T-cell (primary cell): ENCODE measurements around the gene RHOT2. TPM values are rescaled to one million over a fixed set of nuclear protein-coding genes. Genes with fewer than 3 reads are reported as not detected.
"Not testable (repeated sequence)": the region's sequence is repeated elsewhere in the genome, so short reads cannot be mapped to it uniquely, and the experiment has no call there.

ENCODE experiments used
- ATAC-seq, 4 experiments: fragments of 200-7000 bp in 3 of 4; fragments of 150-1000 bp in 1 of 4; cut with Tn5 transposase; replicated peaks in 1 of 4; 1 replicate in 3 of 4; 2 replicates in 1 of 4; pipeline ENCODE4 v1.10.0; 2021; ENCODE audit warnings: moderate library complexity in 3 of 4, mild to moderate bottlenecking in 2 of 4, moderate number of reproducible peaks in 1 of 4
- CTCF ChIA-PET, 2 donors: fragments of 300-600 bp; sonication (Branson Sonifier 250); formaldehyde crosslinking; loops; one replicate each; lab custom pipeline; 2022; ENCODE audit warnings: antibody characterized with exemption in 2 of 2; lab: Charles Lee
- POLR2A ChIA-PET, 2 donors: fragments of 300-600 bp; sonication (Branson Sonifier 250); formaldehyde crosslinking; loops; one replicate each; lab custom pipeline; 2022; ENCODE audit warnings: antibody characterized with exemption in 2 of 2; lab: Charles Lee
- DNase-seq, 35 experiments: peaks; one replicate each; pipeline versions ENCODE4 v3.0.0 to v3.0.0-alpha.2; 2013 to 2023
- H3K27ac ChIP-seq: one replicate; pipeline ENCODE4 v1.5.1; 2013; ENCODE audit warnings: low read length
- H3K27me3 ChIP-seq, 2 experiments: replicated peaks in 1 of 2; 1 replicate in 1 of 2; 2 replicates in 1 of 2; pipeline versions ENCODE4 v1.6.1 to v1.7.0; 2013; ENCODE audit warnings: low read length in 1 of 2, mixed read lengths in 1 of 2; ENCODE audit not compliant: control insufficient read depth in 2 of 2, insufficient read depth in 2 of 2; ENCODE audit errors: extremely low read depth in 1 of 2
- H3K36me3 ChIP-seq, 2 donors: 1 replicate in 1 of 2; 2 replicates in 1 of 2; pipeline versions ENCODE4 v1.6.1 to v1.7.0; 2013; ENCODE audit warnings: low read length in 1 of 2; ENCODE audit not compliant: control insufficient read depth in 2 of 2, insufficient read depth in 1 of 2; ENCODE audit errors: extremely low read depth in 1 of 2
- H3K4me1 ChIP-seq, 2 experiments: 1 replicate in 1 of 2; 2 replicates in 1 of 2; pipeline versions ENCODE4 v1.6.1 to v1.7.0; 2013; ENCODE audit warnings: low read length in 2 of 2, mixed read lengths in 1 of 2; ENCODE audit not compliant: insufficient read depth in 2 of 2, control insufficient read depth in 1 of 2; ENCODE audit errors: extremely low read depth in 1 of 2
- H3K4me3 ChIP-seq, 2 donors: 1 replicate in 1 of 2; 2 replicates in 1 of 2; pipeline versions ENCODE4 v1.5.1 to v1.7.0; 2013; ENCODE audit warnings: mild to moderate bottlenecking in 2 of 2, low read length in 1 of 2, moderate library complexity in 1 of 2; ENCODE audit not compliant: control insufficient read depth in 1 of 2; ENCODE audit errors: extremely low read depth in 1 of 2
- H3K9me3 ChIP-seq: 2 replicates; pipeline ENCODE4 v1.7.0; 2013
- H3K27ac Mint-ChIP-seq, 2 donors: one replicate each; pipeline ENCODE4 v1.8.0; 2020 to 2021; ENCODE audit warnings: mild to moderate bottlenecking in 2 of 2, mixed read lengths in 2 of 2
- H3K27me3 Mint-ChIP-seq, 2 donors: one replicate each; pipeline ENCODE4 v1.8.0; 2021 to 2022; ENCODE audit warnings: mixed read lengths in 2 of 2
- H3K36me3 Mint-ChIP-seq: one replicate; pipeline ENCODE4 v1.8.0; 2021; ENCODE audit warnings: mixed read lengths
- H3K4me1 Mint-ChIP-seq, 3 donors: one replicate each; pipeline ENCODE4 v1.8.0; 2020 to 2022; ENCODE audit warnings: mixed read lengths in 3 of 3, mild to moderate bottlenecking in 1 of 3
- H3K4me3 Mint-ChIP-seq, 3 donors: one replicate each; pipeline ENCODE4 v1.8.0; 2020 to 2022; ENCODE audit warnings: mild to moderate bottlenecking in 3 of 3, mixed read lengths in 3 of 3, moderate library complexity in 3 of 3
- H3K9me3 Mint-ChIP-seq, 3 donors: one replicate each; pipeline ENCODE4 v1.8.0; 2020 to 2022; ENCODE audit warnings: mixed read lengths in 3 of 3
- WGBS: methylation state at CpG from one replicate; pipeline ENCODE4 v1.1.5; 2013; ENCODE audit warnings: missing lambda C conversion rate; ENCODE audit not compliant: insufficient coverage; 5-methylcytosine and 5-hydroxymethylcytosine counted together
- total RNA-seq, 35 experiments: library from RNA in 6 of 35; stranded (reverse) in 6 of 35; fragments of 120-200 nt in 1 of 35; gene quantifications; one replicate each; pipeline versions ENCODE4 v1.2.1 to v1.2.4 and lab custom pipeline; 2013 to 2026

The RHOT2 gene
- total RNA-seq, 5 donors from 2014 or later (not counting 1 experiment from before 2014, with no cell fraction given) = 181 to 320 (median 286) TPM

- no peak for ATAC-seq
- Histone ChIP-seq H3K4me3 (no peak overlapping the region), H3K4me1 (peaks cover 8 to 67% of the 10 kb centered on the region in 2 experiments), H3K27ac (no peak overlapping the region), H3K9me3 (no peaks in the 10 kb centered on the region), H3K36me3 (peaks cover 8 to 25% of the 10 kb centered on the region in 2 donors), H3K27me3 (no peaks in the 10 kb centered on the region)
- H3K4me1 Mint-ChIP-seq = peaks cover 17 to 47% (median 47%) of the 10 kb centered on the region in 3 donors
- DNase-seq = no peak
- no peaks in the 10 kb centered on the region for H3K27me3 Mint-ChIP-seq
- H3K9me3 Mint-ChIP-seq = no peaks in the 10 kb centered on the region
- CTCF ChIA-PET = no interaction called here
- no peak overlapping the region for H3K27ac Mint-ChIP-seq
- 96% methylated on average over 51 of the region's 51 CpGs for whole genome bisulfite sequencing
- POLR2A ChIA-PET = interaction anchor here in 1 of 2 donors (0.6 kb wide), 1 partner anchor 630 kb away, joined by 5 read pairs; no protein-coding TSS in a partner anchor
- peak overlapping the region in 2 of 3 donors; percentile 34 to 45 for H3K4me3 Mint-ChIP-seq
- H3K36me3 Mint-ChIP-seq = peaks cover 4% of the 10 kb centered on the region
These were observed 18.7 kb downstream of the RHOT2 start for GRCh38 chr16:686459-687260.

DNA sequence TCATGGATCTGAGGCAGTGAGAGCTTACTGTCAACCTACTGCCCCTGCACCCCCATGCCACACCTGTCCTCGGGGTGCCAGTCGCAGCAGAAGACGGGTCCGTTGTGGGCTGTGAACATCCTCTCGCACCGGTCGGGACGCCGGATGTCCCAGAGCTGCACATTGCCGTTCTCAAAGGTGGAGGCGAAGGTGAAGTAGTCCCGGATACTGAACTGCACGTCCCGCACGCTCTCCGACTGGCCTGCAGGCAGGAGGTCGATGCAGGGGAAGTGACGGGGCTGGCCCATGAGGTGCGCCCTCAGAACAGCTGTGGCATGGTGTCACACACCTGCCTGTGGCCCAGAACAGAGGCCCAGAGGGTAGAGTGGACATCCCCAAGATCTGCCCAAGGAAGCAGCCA lies 19.6 kb downstream of the RHOT2 start:
- ChIA-PET POLR2A (no interaction called here), CTCF (no interaction called here)
- Mint-ChIP-seq H3K4me3 (no peak overlapping the region), H3K36me3 (peaks cover 1% of the 10 kb centered on the region), H3K9me3 (no peaks in the 10 kb centered on the region), H3K27ac (no peak overlapping the region), H3K27me3 (no peaks in the 10 kb centered on the region), H3K4me1 (peaks cover 14 to 45% (median 39%) of the 10 kb centered on the region in 3 donors)
- Histone ChIP-seq H3K27me3 (no peaks in the 10 kb centered on the region), H3K9me3 (no peaks in the 10 kb centered on the region), H3K27ac (no peak overlapping the region), H3K4me3 (no peak overlapping the region), H3K36me3 (peaks cover 3 to 17% of the 10 kb centered on the region in 2 donors), H3K4me1 (peaks cover 8 to 61% of the 10 kb centered on the region in 2 experiments)
- 90% methylated on average over 18 of the region's 19 CpGs for WGBS
- no peak for DNase-seq
- no peak for ATAC-seq

DNA sequence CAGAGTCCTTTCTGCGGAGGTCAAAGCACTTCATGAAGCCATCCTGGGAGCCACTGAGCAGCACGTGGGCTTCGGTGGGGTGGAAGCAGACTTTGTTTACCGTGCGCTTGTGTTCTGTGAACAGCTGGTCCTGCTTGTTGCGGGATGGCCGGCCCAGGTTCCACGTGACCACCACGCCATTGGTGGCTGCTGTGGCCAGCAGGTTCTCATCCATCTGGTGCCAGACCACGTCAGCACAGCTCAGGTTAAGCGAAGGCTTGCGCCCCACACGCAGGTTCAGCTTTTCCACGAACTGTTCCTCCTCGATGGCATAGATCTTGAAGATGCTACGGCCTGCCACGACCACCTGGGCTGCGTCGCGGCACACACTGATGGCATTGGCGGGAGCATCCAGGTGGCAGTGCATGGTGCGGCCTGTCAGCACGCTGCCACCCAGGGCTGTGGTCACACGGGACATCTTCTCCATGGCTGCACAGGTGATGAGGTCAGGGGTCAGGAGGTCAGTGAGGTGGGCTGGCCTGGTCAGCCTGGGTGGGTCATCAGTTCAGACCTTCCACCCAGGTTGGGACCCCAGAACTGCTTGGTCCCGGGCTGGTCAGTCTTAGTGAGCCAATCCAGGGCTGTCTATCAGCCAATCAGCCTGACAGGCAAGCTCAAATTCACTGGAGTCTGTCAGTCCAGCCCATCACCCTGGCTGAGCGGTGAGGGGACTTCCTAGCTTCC lies 21.4 kb downstream of the RHOT2 start:
- peaks cover 3 to 8% of the 10 kb centered on the region in 2 donors for H3K36me3 ChIP-seq
- H3K9me3 ChIP-seq = no peaks in the 10 kb centered on the region
- CTCF ChIA-PET = no interaction called here
- H3K27me3 Mint-ChIP-seq = no peaks in the 10 kb centered on the region
- H3K27ac ChIP-seq = peak overlapping the region; percentile 57
- H3K4me3 Mint-ChIP-seq = peak overlapping the region; percentile 86 to 92 (median 87)
- H3K9me3 Mint-ChIP-seq = no peaks in the 10 kb centered on the region
- no peak for ATAC-seq
- H3K4me1 ChIP-seq = peaks cover 8 to 54% of the 10 kb centered on the region in 2 experiments
- peak overlapping the region; percentile 84 to 91 for H3K27ac Mint-ChIP-seq
- H3K4me1 Mint-ChIP-seq = peaks cover 12 to 36% (median 36%) of the 10 kb centered on the region in 3 donors
- POLR2A ChIA-PET = no interaction called here
- no peaks in the 10 kb centered on the region for H3K36me3 Mint-ChIP-seq
- 87% methylated on average over 26 of the region's 26 CpGs for WGBS
- no peak for DNase-seq
- H3K4me3 ChIP-seq = peak overlapping the region; percentile 76 to 89
- peaks cover 0 to 6% of the 10 kb centered on the region in 2 experiments for H3K27me3 ChIP-seq

GRCh38 chr16:691242-691641 lies 23.3 kb downstream of the RHOT2 start:
- H3K36me3 Mint-ChIP-seq, DNase-seq, POLR2A ChIA-PET, ATAC-seq, CTCF ChIA-PET, H3K36me3 ChIP-seq, H3K27ac ChIP-seq, H3K9me3 ChIP-seq, H3K9me3 Mint-ChIP-seq, H3K27me3 Mint-ChIP-seq, H3K4me3 ChIP-seq: not testable (repeated sequence)
- H3K27me3 ChIP-seq = peaks cover 0 to 23% of the 10 kb centered on the region in 2 experiments
- H3K4me1 ChIP-seq = peaks cover 16 to 55% of the 10 kb centered on the region in 2 experiments
- H3K4me3 Mint-ChIP-seq = peak overlapping the region; percentile 86 to 92 (median 87)
- WGBS = 87% methylated on average over 12 of the region's 16 CpGs
- peaks cover 18 to 40% (median 37%) of the 10 kb centered on the region in 3 donors for H3K4me1 Mint-ChIP-seq
- H3K27ac Mint-ChIP-seq = peak overlapping the region; percentile 59 to 68

GRCh38 chr16:692356-693108 lies 24.6 kb downstream of the RHOT2 start:
- Histone ChIP-seq H3K27ac (no peak overlapping the region), H3K27me3 (peaks cover 0 to 25% of the 10 kb centered on the region in 2 experiments), H3K36me3 (peaks cover 0 to 1% of the 10 kb centered on the region in 2 donors), H3K9me3 (no peaks in the 10 kb centered on the region), H3K4me3 (no peak overlapping the region), H3K4me1 (peaks cover 18 to 60% of the 10 kb centered on the region in 2 experiments)
- peak overlapping the region; percentile 14 to 53 for H3K27ac Mint-ChIP-seq
- no peak for DNase-seq
- H3K27me3 Mint-ChIP-seq = no peaks in the 10 kb centered on the region
- no CpG with 5 or more reads among the region's 10 CpGs for WGBS
- peaks cover 20 to 45% (median 44%) of the 10 kb centered on the region in 3 donors for H3K4me1 Mint-ChIP-seq
- ChIA-PET POLR2A (no interaction called here), CTCF (no interaction called here)
- no peaks in the 10 kb centered on the region for H3K36me3 Mint-ChIP-seq
- H3K4me3 Mint-ChIP-seq = peak overlapping the region in 2 of 3 donors; percentile 6 to 33
- H3K9me3 Mint-ChIP-seq = no peaks in the 10 kb centered on the region
- ATAC-seq = no peak

DNA sequence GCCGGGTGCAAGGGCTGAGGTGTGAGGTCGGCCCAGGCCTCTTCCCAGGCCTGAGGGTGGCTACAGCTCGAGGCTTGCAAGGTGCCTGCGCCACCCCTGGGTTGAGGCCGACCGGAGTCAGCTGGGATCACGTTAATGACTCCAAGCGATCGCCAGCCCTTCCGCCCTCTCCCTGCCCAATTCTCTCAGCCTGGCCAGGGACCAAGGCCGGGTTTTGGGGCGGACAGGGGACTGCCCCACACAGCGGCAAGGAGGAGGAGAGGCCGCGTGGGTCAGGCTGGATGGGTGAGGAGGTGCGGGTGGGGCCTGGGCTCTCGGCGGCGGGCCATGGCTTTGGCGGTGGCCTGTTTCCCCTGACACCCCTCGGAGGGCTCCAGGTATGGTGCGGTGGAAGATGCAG lies 25.4 kb downstream of the RHOT2 start:
- CTCF ChIA-PET = no interaction called here

More for the DNA sequence above, 25.4 kb downstream of the RHOT2 start:
- H3K4me3 Mint-ChIP-seq = peak overlapping the region in 2 of 3 donors; percentile 17 to 82
- peak overlapping the region; percentile 34 for H3K27ac ChIP-seq
- no peak overlapping the region for H3K4me3 ChIP-seq
- H3K4me1 ChIP-seq = peaks cover 18 to 63% of the 10 kb centered on the region in 2 experiments
- no peak overlapping the region for H3K27ac Mint-ChIP-seq
- DNase-seq (no peak), ATAC-seq (no peak)
- H3K27me3 Mint-ChIP-seq = no peaks in the 10 kb centered on the region
- H3K4me1 Mint-ChIP-seq = peaks cover 20 to 45% (median 44%) of the 10 kb centered on the region in 3 donors
- no peaks in the 10 kb centered on the region for H3K9me3 ChIP-seq
- H3K36me3 ChIP-seq = no peaks in the 10 kb centered on the region
- peaks cover 0 to 32% of the 10 kb centered on the region in 2 experiments for H3K27me3 ChIP-seq
- POLR2A ChIA-PET = no interaction called here
- WGBS = 77% methylated on average over 10 of the region's 22 CpGs
- no peaks in the 10 kb centered on the region for H3K36me3 Mint-ChIP-seq
- no peaks in the 10 kb centered on the region for H3K9me3 Mint-ChIP-seq
